Measurements from ENCODE around the gene SRL. TPM values are rescaled to one million over a fixed set of nuclear protein-coding genes. Genes with fewer than 3 reads are reported as not detected.

SRL gene
- total and polyA plus RNA-seq, 2 of the 8 experiments (the other 6 are each of a cell fraction or from before 2014, with no cell fraction given): 0.05 TPM; not detected in 1

- no peak overlapping the region for H3K14ac ChIP-seq (ENCODE audit: insufficient read length)
- 87% methylated on average over 14 of the region's 14 CpGs; no CpG with 5 or more reads in 1 of the 2 experiments for WGBS, 2 experiments (ENCODE audit: extremely low coverage in 1 of 2, insufficient coverage in 1 of 2, insufficient read length in 1 of 2, insufficient replicate concordance in 2 of 2, low coverage in 1 of 2, low lambda C conversion rate in 2 of 2, missing lambda C conversion rate in 1 of 2)
- H4K8ac ChIP-seq (ENCODE audit: extremely low read depth, insufficient read depth, low read length): no peak overlapping the region
- H3K36me3 ChIP-seq (ENCODE audit: control insufficient read depth in 2 of 4, insufficient read depth in 4 of 4, low read length in 3 of 4): no peaks in the 10 kb centered on the region
- no peaks in the 10 kb centered on the region for H3K23me2 ChIP-seq (ENCODE audit: low read depth, low read length)
- H4K20me1 ChIP-seq (replicated peaks in 1 of 2; ENCODE audit: control insufficient read depth in 1 of 2, insufficient read depth in 2 of 2, low read length in 2 of 2): no peaks in the 10 kb centered on the region
- H2BK20ac ChIP-seq (ENCODE audit: low read length): no peak overlapping the region
- CTCF ChIA-PET (ENCODE audit: partially characterized antibody): interaction anchor here (0.6 kb wide), 2 partner anchors 8 to 42 kb away, joined by 3 to 4 read pairs; no protein-coding TSS in a partner anchor
- no peak overlapping the region for H3K4ac ChIP-seq (replicated peaks; ENCODE audit: insufficient read length, low read depth, low read length)
- no peak overlapping the region for H3K27ac ChIP-seq (ENCODE audit: low read depth, low read length)
- H3K79me1 ChIP-seq (ENCODE audit: low read depth, low read length): no peaks in the 10 kb centered on the region
- POLR2A ChIA-PET (ENCODE audit: partially characterized antibody): interaction anchor here (0.6 to 1.4 kb wide), 3 partner anchors 11 to 50 kb away, joined by 3 to 4 read pairs (median 3); no protein-coding TSS in a partner anchor
- no peak overlapping the region for H2BK15ac ChIP-seq (ENCODE audit: low read length)
- no peak overlapping the region for H4K5ac ChIP-seq (ENCODE audit: insufficient read length, low read depth, low read length)
- no peak for DNase-seq (ENCODE audit: low read depth in 1 of 2, low spot score in 2 of 2)
- no peak overlapping the region for H2BK120ac ChIP-seq (replicated peaks; ENCODE audit: low read depth, low read length)
- H3K18ac ChIP-seq (ENCODE audit: extremely low read depth, low read length): no peak overlapping the region; the same call in 1 of the 2 replicates
- H3K4me1 ChIP-seq (replicated peaks in 1 of 4; ENCODE audit: control insufficient read depth in 3 of 4, insufficient read depth in 4 of 4, low read length in 3 of 4): peaks cover 0 to 5% (median 2%) of the 10 kb centered on the region in 4 experiments; a peak in 5 of 7 replicates
- H3K9ac ChIP-seq (replicated peaks in 1 of 4; ENCODE audit: extremely low read depth in 1 of 4, low read depth in 3 of 4, low read length in 3 of 4): no peak overlapping the region; a peak in 1 of 7 replicates
- TF ChIP-seq BRCA1 (IDR thresholded peaks at IDR 0.05; ENCODE audit: low read depth, low read length): no peak
- TF ChIP-seq HDAC2 (IDR thresholded peaks at IDR 0.05; ENCODE audit: borderline replicate concordance in 1 of 2, low read depth in 2 of 2, low read length in 2 of 2): no peak
- no peak for TF ChIP-seq BACH1 (IDR thresholded peaks at IDR 0.05; ENCODE audit: low read length)
- no peak for TF ChIP-seq SP2 (IDR thresholded peaks at IDR 0.05; ENCODE audit: low read length)
- TF ChIP-seq SIX5 (IDR thresholded peaks at IDR 0.05; ENCODE audit: low read depth, low read length): no peak
- H3K4me3 ChIP-seq (ENCODE audit: extremely low read depth in 1 of 4, insufficient read depth in 2 of 4, low read depth in 3 of 4, low read length in 4 of 4): no peak overlapping the region
- H3K9me3 ChIP-seq (ENCODE audit: insufficient read depth in 2 of 2, low read depth in 1 of 2, low read length in 1 of 2): no peaks in the 10 kb centered on the region
- no peak overlapping the region for H4K91ac ChIP-seq (replicated peaks; ENCODE audit: insufficient read length, low read length)
- no peak overlapping the region for H2AK5ac ChIP-seq (ENCODE audit: low read depth, low read length)
- H2BK12ac ChIP-seq (ENCODE audit: low read depth, low read length): no peak overlapping the region
- no peaks in the 10 kb centered on the region for H3K79me2 ChIP-seq (ENCODE audit: control insufficient read depth in 1 of 2, insufficient read depth in 2 of 2, low read length in 2 of 2)
- H3K27me3 ChIP-seq (replicated peaks in 1 of 4; ENCODE audit: control insufficient read depth in 3 of 4, extremely low read depth in 1 of 4, insufficient read depth in 3 of 4, low read length in 3 of 4): no peaks in the 10 kb centered on the region
- H3K4me2 ChIP-seq (ENCODE audit: insufficient read depth in 1 of 2, low read depth in 2 of 2, low read length in 2 of 2): no peak overlapping the region
- no peak overlapping the region for H3K56ac ChIP-seq (replicated peaks; ENCODE audit: insufficient read length, low read depth, low read length)
- no peak for FAIRE-seq
- no peak overlapping the region for H3K23ac ChIP-seq (ENCODE audit: insufficient read length)
- no peak overlapping the region for H2AFZ ChIP-seq (ENCODE audit: low read length)
- H2BK5ac ChIP-seq (ENCODE audit: low read depth, low read length): no peak overlapping the region
These were observed 5.0 kb upstream of the SRL start for GRCh38 chr16:4246777-4247459.

Data from H1 (cell line).